HCT116 (cell line): ENCODE measurements around the gene LRRC53.

Experiments used
- CBX3 ChIP-seq: IDR thresholded peaks from 2 replicates; pipeline ENCODE4 v1.6.1; 2012; ENCODE audit warnings: low read depth
- CTCF ChIP-seq, 3 experiments: fragments of 200-600 bp in 1 of 3; sonication (generic) in 1 of 3; IDR thresholded peaks in 2 of 3; conservative IDR thresholded peaks in 1 of 3; 2 replicates each; pipeline ENCODE4 v1.5.1; 2012 to 2017; ENCODE audit warnings: low read depth in 2 of 3, low read length in 2 of 3, antibody characterized with exemption in 1 of 3, borderline replicate concordance in 1 of 3, control low read depth in 1 of 3, mild to moderate bottlenecking in 1 of 3, mixed read lengths in 1 of 3, mixed run types in 1 of 3, moderate library complexity in 1 of 3; ENCODE audit not compliant: insufficient read depth in 1 of 3
- EZH2 ChIP-seq: fragments of 200-600 bp; sonication (generic); IDR thresholded peaks from 2 replicates; pipeline ENCODE4 v1.6.1; 2017; ENCODE audit warnings: antibody characterized with exemption, mixed run types
- EZH2phosphoT487 ChIP-seq: fragments of 200-600 bp; IDR thresholded peaks from 2 replicates; pipeline ENCODE4 v1.6.1; 2018; ENCODE audit warnings: antibody characterized with exemption, borderline replicate concordance
- FOSL1 ChIP-seq: IDR thresholded peaks from 2 replicates; pipeline ENCODE4 v1.6.1; 2012; ENCODE audit warnings: low read depth
- POLR2A ChIP-seq: IDR thresholded peaks from 2 replicates; pipeline ENCODE4 v1.7.0; 2011; ENCODE audit warnings: borderline replicate concordance; ENCODE audit not compliant: insufficient read depth, insufficient read length; ENCODE audit errors: extremely low read depth
- POLR2AphosphoS5 ChIP-seq: IDR thresholded peaks from 2 replicates; pipeline ENCODE4 v1.6.1; 2011; ENCODE audit warnings: mild to moderate bottlenecking, low read depth, low read length, moderate library complexity
- SIN3A ChIP-seq: IDR thresholded peaks from 2 replicates; pipeline ENCODE4 v1.6.1; 2012; ENCODE audit warnings: low read depth
- TCF7L2 ChIP-seq: IDR thresholded peaks from 2 replicates; pipeline ENCODE4 v1.7.0; 2011; ENCODE audit warnings: borderline replicate concordance, inconsistent platforms; ENCODE audit not compliant: insufficient read depth, insufficient read length; ENCODE audit errors: extremely low read depth
- ZBTB33 ChIP-seq: IDR thresholded peaks from 2 replicates; pipeline ENCODE4 v1.6.1; 2011; ENCODE audit warnings: mild to moderate bottlenecking, low read length, moderate library complexity; ENCODE audit not compliant: insufficient replicate concordance; ENCODE audit errors: extremely low read depth

GRCh38 chr1:74512170-74512915, at the start of gene LRRC53:
- TF ChIP-seq CTCF (IDR thresholded peaks at IDR 0.05 in 2 of 3, conservative IDR thresholded peaks at IDR 0.05 in 1 of 3; ENCODE audit: borderline replicate concordance in 1 of 3, insufficient read depth in 1 of 3, low read depth in 2 of 3, low read length in 2 of 3): no peak
- TF ChIP-seq TCF7L2: no peak
- TF ChIP-seq EZH2: no peak
- TF ChIP-seq POLR2AphosphoS5: no peak
- no peak for TF ChIP-seq POLR2A
- TF ChIP-seq ZBTB33: no peak
- TF ChIP-seq SIN3A: no peak
- TF ChIP-seq FOSL1: no peak
- no peak for TF ChIP-seq EZH2phosphoT487
- TF ChIP-seq CBX3: no peak
